ENCODE results near the gene TERT.

The TERT gene

GRCh38 chr5:1215320-1216096 lies 79.4 kb downstream of the TERT start:
- DNase-seq, result no peak

DNA sequence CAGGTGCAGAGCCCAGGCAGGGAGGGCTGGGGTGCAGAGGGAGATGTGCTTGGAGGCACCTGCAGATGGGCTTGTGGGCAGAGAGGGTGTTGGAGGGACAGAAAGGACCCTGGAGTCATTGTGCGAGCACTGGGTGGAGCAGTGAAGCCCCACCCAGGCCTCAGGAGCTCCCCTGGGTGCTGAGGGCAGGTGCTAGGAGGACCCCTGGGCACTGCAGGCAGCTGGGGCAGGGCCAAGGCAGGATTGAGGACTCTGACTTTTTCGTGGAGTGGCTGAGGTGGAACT lies 80.0 kb downstream of the TERT start:
- no peak for DNase-seq

GRCh38 chr5:1214163-1214935 lies 80.5 kb downstream of the TERT start:
- no peak for DNase-seq

- no peak for DNase-seq
Measured at GRCh38 chr5:1213508-1214162, 81.2 kb downstream of the TERT start.

GRCh38 chr5:1212881-1213280 lies 82.0 kb downstream of the TERT start:
- no peak for DNase-seq

- DNase-seq, result no peak
Measured at GRCh38 chr5:1212271-1212670, 82.6 kb downstream of the TERT start.

- DNase-seq, result no peak
Measured at GRCh38 chr5:1211701-1212100, 83.2 kb downstream of the TERT start.

GRCh38 chr5:1210832-1211251 lies 84.0 kb downstream of the TERT start:
- no peak for DNase-seq

DNA sequence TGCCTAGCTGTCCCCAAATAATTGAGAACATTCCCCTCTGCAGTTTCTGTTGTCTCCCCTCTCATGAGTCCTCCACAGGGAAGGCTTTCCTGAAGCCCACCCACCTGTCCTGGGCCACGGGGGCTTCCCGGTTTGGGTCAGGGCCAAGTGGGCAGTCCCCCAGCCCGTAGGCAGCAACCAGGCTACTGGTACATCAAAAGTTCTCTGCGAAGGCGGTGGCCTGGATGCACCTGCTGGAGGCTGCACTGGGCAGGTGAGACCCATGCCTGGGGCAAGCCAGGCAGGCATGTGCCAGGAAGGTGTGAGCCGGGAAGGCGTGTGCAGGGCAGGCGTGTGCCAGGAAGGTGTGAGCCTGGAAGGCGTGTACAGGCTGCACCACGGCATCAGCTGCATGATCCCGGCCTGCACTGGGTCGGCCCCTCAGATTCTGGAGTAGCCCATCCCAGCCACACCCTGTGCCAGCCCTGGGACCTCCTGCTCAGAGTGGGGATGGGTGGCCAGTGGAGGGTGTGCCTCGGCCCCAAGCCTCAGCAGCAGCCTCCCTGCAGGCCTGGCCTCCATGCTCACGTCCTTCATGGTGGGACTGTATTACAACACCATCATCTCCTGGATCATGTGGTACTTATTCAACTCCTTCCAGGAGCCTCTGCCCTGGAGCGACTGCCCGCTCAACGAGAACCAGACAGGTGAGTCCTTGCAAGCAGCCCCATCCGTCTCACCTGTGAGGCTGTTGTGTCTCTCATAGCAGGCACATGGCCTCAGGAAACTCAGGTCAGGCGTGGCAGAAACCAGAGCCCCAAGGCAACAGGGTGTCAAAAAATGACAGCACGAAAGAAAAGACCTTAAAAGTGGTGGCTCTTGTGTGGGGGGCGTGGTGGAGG lies 84.7 kb downstream of the TERT start:
- no peak for DNase-seq

GRCh38 chr5:1209489-1209852 lies 85.4 kb downstream of the TERT start:
- DNase-seq, result no peak

DNA sequence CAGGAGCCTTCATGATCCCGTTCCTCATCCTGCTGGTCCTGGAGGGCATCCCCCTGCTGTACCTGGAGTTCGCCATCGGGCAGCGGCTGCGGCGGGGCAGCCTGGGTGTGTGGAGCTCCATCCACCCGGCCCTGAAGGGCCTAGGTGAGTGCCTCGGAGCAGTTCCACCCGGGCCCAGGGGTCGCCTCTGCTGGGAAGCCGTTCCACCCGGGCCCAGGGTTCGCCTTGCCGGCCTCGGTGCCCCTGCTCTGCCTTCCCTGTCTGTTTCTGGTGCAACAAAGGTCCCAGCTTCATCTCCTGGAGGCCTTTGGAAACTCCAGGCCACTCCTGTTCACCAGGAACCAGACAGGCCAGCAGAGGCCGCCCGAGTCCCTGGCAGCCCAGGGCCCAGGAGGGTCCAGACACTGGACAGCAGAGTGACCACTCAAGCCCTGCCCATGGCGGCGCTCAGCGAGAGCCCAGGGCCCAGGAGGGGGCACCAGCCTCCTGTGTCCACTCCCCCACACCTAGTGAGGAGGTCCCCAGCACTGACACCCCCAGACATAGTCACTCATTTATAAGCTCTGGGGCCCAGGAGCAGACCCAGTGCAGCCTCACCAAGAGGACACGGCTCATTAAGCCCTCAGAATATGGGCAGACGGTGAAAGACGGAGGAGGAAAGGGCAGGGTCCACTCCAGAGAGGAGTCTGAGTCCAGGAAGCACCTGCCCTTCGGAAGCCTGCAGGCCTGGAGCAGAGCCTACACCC lies 86.0 kb downstream of the TERT start:
- DNase-seq, result no peak

GRCh38 chr5:1208221-1208742 lies 86.6 kb downstream of the TERT start:
- no peak for DNase-seq

GRCh38 chr5:1207555-1207954 lies 87.3 kb downstream of the TERT start:
- DNase-seq, result no peak

- no peak for DNase-seq
Measured at GRCh38 chr5:1206521-1207412, 88.1 kb downstream of the TERT start.

DNA sequence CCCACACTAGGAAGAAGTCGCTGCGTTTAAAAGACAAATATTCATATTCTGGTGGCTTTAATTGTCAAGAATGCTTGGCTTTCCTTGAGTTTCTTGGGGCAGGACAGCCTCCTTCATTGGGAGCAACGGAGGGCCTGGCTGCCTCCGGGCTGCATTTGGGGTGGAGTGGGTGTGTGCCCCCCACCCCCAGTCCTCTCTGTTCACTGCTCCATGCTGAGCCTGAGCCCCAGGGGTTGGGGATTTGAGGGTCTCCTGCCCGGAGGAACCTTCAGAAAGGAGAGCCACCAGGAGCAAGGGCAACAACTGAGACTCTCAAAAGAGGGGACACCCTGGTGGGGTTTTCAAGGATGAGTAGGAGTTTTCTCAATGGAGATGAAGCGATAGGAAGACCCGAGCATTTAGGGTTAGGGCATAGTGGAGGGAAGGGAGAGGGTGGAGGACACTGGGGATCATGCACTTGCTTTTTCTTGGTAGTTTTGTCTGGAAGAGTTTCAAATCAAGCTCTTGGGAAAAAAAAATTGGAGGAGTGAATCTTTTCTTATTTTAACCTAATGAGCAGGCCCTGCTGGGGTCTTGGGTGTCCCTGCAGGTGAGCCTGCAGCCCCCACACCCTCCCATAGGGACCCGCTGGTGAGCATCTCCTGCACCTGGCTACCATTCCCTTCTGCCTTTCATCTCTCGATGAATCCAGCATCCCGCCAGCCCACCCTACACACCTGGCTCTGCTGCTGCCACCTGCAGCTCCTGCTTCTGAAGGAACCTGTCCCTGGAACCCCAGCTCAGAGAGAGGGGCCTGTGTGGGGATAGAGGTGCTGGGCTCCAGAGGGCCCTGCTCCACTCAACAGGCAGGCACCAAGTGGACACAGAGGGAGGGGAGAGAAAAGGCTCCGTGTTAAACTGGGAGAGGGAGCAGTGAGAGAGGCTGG lies 89.3 kb downstream of the TERT start:
- no peak for DNase-seq

DNA sequence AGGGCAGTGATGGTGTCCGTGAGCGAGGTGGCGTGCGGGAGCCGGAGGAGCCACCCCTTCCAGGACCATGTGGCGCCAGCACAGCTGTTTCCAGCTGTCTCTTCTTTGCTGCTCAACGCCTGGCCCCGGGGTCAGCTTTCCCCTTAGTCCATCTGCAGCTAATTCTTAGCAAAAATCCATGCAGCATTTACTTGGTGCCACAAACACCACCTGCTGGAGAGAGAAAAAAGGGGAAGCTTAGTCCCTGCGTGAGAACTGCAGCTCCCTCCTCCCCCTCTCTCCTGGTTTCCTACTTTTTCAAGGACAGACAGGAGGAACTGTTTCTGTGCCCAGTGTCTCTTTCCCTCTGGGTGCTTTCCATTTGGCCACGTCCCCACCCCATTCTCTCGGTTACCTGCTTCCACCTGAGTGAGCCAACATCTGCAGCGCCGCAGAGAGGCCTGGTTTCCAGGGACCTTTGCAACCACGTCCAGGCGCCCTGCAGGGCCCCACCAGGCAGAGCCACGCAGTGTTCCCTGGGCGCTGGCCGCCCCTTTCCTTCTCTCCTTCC lies 90.1 kb downstream of the TERT start:
- DNase-seq, result no peak

DNA sequence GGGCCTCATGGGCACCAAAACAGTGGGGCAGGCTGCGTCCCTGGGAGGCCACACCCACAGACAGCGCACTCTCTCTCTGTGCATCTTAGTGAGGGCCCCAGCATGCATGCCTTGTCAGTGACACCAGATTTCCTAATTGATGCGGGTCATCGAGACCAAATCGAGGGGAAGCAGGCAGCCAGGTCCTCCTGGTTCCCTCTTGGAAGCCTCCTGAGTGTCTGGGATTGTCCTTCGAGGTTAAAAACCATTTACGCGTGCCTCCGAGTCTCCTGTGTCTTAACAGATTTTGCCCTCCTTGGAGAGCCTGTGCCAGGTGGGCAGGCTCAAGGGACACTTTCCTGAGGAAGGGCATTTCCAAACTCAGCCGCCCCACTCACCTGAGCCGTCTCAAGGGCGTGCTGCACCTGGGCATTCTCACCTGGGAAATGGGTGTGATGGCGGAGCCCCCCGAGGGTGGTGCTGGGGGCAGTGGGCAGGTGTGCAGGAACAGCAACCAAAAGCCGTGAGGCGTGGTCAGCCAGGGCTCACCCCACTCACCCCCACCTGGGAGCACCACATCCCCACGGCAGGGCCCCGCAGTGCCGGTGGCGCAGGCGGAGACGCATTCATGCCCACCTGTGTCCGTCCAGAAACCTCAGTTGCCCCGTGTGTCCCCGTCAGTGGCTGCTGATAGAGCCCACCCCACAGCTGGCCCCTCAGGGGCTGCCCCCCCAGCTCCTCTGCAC lies 90.7 kb downstream of the TERT start:
- no peak for DNase-seq

GRCh38 chr5:1203311-1203967 lies 91.4 kb downstream of the TERT start:
- no peak for DNase-seq
